Measurements from ENCODE around the gene ASCC1. TPM values are rescaled to one million over a fixed set of nuclear protein-coding genes. Genes with fewer than 3 reads are reported as not detected.

ASCC1 gene
- total and polyA plus RNA-seq, 2 of the 13 experiments (the other 11 are each of a cell fraction or from before 2014, with no cell fraction given), result 21.6 to 30.1 TPM

DNA sequence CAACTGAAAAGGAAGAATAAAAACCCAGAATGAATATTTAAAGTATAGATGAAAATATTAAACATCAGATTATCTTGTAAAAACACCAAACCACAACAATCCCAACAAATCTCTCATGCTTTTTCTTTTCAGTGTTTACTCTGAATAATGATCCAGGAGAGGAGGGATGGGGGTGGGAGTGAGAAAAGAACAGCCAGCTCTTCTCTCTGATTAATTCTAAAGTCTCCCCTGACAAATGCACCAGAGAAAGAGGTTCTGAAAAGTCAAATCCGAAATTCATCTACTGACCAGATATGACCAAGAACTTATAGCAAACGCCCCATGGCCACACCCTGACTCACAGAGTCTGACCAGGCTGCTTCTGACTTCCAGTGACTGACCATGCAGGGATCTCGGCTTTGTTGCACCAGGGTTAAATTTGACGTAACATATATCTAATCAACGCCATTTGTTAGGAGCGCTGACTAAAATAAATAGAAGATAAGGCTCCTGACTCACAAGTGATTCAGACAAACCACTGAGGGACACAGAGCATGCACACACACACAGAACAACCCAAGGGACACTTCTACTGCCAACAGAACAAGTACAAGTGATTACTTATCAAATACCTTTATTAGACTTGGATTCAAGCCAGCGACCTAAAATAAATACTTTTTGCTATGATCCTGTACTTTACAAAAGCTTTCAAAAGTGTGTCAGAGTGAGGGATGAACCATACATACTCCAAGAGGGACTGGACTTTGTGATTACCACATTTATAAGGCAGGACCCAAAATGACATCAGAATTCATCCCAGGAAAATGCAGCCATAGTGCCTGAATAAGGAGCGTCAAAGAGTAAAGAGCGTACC lies 118.4 kb downstream of the ASCC1 start (continued):
- TF ChIP-seq ZNF253 (CRISPR knock-in tag; IDR thresholded peaks at IDR 0.05; ENCODE audit: borderline replicate concordance), result no peak
- TF ChIP-seq NAIF1 (CRISPR knock-in tag; IDR thresholded peaks at IDR 0.05; ENCODE audit: borderline replicate concordance), result no peak
- TF ChIP-seq, protein P1, sequence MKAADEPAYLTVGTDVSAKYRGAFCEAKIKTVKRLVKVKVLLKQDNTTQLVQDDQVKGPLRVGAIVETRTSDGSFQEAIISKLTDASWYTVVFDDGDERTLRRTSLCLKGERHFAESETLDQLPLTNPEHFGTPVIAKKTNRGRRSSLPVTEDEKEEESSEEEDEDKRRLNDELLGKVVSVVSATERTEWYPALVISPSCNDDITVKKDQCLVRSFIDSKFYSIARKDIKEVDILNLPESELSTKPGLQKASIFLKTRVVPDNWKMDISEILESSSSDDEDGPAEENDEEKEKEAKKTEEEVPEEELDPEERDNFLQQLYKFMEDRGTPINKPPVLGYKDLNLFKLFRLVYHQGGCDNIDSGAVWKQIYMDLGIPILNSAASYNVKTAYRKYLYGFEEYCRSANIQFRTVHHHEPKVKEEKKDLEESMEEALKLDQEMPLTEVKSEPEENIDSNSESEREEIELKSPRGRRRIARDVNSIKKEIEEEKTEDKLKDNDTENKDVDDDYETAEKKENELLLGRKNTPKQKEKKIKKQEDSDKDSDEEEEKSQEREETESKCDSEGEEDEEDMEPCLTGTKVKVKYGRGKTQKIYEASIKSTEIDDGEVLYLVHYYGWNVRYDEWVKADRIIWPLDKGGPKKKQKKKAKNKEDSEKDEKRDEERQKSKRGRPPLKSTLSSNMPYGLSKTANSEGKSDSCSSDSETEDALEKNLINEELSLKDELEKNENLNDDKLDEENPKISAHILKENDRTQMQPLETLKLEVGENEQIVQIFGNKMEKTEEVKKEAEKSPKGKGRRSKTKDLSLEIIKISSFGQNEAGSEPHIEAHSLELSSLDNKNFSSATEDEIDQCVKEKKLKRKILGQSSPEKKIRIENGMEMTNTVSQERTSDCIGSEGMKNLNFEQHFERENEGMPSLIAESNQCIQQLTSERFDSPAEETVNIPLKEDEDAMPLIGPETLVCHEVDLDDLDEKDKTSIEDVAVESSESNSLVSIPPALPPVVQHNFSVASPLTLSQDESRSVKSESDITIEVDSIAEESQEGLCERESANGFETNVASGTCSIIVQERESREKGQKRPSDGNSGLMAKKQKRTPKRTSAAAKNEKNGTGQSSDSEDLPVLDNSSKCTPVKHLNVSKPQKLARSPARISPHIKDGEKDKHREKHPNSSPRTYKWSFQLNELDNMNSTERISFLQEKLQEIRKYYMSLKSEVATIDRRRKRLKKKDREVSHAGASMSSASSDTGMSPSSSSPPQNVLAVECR (CRISPR knock-in tag; IDR thresholded peaks at IDR 0.05; ENCODE audit: borderline replicate concordance), result no peak
- TF ChIP-seq, protein P2, sequence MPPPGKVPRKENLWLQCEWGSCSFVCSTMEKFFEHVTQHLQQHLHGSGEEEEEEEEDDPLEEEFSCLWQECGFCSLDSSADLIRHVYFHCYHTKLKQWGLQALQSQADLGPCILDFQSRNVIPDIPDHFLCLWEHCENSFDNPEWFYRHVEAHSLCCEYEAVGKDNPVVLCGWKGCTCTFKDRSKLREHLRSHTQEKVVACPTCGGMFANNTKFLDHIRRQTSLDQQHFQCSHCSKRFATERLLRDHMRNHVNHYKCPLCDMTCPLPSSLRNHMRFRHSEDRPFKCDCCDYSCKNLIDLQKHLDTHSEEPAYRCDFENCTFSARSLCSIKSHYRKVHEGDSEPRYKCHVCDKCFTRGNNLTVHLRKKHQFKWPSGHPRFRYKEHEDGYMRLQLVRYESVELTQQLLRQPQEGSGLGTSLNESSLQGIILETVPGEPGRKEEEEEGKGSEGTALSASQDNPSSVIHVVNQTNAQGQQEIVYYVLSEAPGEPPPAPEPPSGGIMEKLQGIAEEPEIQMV (CRISPR knock-in tag; IDR thresholded peaks at IDR 0.05; ENCODE audit: low read depth), result no peak
- TF ChIP-seq, protein P3, sequence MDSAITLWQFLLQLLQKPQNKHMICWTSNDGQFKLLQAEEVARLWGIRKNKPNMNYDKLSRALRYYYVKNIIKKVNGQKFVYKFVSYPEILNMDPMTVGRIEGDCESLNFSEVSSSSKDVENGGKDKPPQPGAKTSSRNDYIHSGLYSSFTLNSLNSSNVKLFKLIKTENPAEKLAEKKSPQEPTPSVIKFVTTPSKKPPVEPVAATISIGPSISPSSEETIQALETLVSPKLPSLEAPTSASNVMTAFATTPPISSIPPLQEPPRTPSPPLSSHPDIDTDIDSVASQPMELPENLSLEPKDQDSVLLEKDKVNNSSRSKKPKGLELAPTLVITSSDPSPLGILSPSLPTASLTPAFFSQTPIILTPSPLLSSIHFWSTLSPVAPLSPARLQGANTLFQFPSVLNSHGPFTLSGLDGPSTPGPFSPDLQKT (CRISPR knock-in tag; IDR thresholded peaks at IDR 0.05; ENCODE audit: borderline replicate concordance), result no peak
- peak; percentile 97 for TF ChIP-seq NFIC (IDR thresholded peaks at IDR 0.05; ENCODE audit: low read length)
- TF ChIP-seq HDAC2 (CRISPR knock-in tag; IDR thresholded peaks at IDR 0.05), result peak; percentile 64
- TF ChIP-seq CEBPG (CRISPR knock-in tag; IDR thresholded peaks at IDR 0.05), result 0 out of 2 replicates have a peak, but pooled peaks have one; percentile 20
- TF ChIP-seq, protein P4, sequence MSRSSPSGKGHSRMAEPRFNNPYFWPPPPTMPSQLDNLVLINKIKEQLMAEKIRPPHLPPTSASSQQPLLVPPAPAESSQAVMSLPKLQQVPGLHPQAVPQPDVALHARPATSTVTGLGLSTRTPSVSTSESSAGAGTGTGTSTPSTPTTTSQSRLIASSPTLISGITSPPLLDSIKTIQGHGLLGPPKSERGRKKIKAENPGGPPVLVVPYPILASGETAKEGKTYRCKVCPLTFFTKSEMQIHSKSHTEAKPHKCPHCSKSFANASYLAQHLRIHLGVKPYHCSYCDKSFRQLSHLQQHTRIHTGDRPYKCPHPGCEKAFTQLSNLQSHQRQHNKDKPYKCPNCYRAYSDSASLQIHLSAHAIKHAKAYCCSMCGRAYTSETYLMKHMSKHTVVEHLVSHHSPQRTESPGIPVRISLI (CRISPR knock-in tag; IDR thresholded peaks at IDR 0.05; ENCODE audit: borderline replicate concordance), result no peak

Data from HepG2 (cell line).